ENCODE results near the gene JAML. TPM values are rescaled to one million over a fixed set of nuclear protein-coding genes. Genes with fewer than 3 reads are reported as not detected.

Gene JAML
- total and polyA plus RNA-seq, 9 of the 15 experiments (the other 6 are each of a cell fraction or from before 2014, with no cell fraction given) = 0.05 to 0.32 (median 0.22) TPM; not detected in 4

DNA sequence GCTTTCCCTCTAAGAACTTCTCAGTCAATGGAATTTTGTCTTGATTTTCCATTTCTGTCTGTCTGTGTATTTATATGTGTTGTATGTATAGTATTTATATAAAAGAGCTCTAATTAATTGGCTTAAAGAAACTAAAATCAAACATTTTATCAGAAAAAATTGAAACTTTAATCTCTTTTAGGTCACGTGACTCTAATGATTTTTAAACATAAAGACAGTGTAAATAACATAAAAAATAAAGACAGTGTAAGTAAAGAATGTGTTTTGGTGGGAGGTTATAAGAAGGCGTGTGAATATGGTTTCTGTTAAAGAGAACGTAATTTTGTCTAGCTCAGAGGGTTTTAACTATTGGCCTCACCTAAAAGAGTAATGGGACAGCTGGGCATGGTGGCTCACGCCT, 2.4 kb downstream of the JAML start:
- ATAC-seq (no peak), FAIRE-seq (no peak), DNase-seq (ENCODE audit: extremely low read depth in 1 of 4, low spot score in 3 of 4) (no peak)
- peaks cover 7 to 26% of the 10 kb centered on the region in 2 experiments; a peak in 4 of 5 replicates for H3K27me3 ChIP-seq (ENCODE audit: control insufficient read depth in 2 of 2, insufficient read depth in 2 of 2, low read length in 2 of 2)
- H3K9me3 ChIP-seq (replicated peaks; ENCODE audit: control insufficient read depth, insufficient read depth, low read depth, low read length) = no peaks in the 10 kb centered on the region
- no peak overlapping the region for H3K9ac ChIP-seq (ENCODE audit: insufficient read depth in 1 of 2, low read depth in 2 of 2, low read length in 2 of 2)
- H3K79me2 ChIP-seq (ENCODE audit: control insufficient read depth, insufficient read depth, low read length) = no peaks in the 10 kb centered on the region
- no peak overlapping the region for H3K4me2 ChIP-seq (ENCODE audit: insufficient read depth, low read length)
- BruUV-seq (replicated peaks) = no TSS peak
- H3K36me3 ChIP-seq (ENCODE audit: control insufficient read depth, insufficient read depth, low read length) = no peaks in the 10 kb centered on the region
- intact Hi-C loops (cut with micrococcal nuclease) (no loop called here), in situ Hi-C loops (cut with MboI) (no loop called here)
- TF ChIP-seq CCNT2 (IDR thresholded peaks at IDR 0.05; ENCODE audit: borderline replicate concordance, extremely low read depth, insufficient read length, low read depth, low read length) (no peak), SAP30 (IDR thresholded peaks at IDR 0.05; ENCODE audit: borderline replicate concordance, insufficient read depth, low read depth, low read length, poor library complexity, severe bottlenecking) (no peak), RAD51 (IDR thresholded peaks at IDR 0.05; ENCODE audit: borderline replicate concordance, low read depth) (peak; percentile 87), TOE1 (IDR thresholded peaks at IDR 0.05; ENCODE audit: borderline replicate concordance) (peak; percentile 84), TOE1 (CRISPR knock-in tag; IDR thresholded peaks at IDR 0.05; ENCODE audit: borderline replicate concordance, low read depth) (no peak), ZNF76 (CRISPR knock-in tag; IDR thresholded peaks at IDR 0.05; ENCODE audit: borderline replicate concordance) (no peak)
- TF ChIP-seq, protein P1, sequence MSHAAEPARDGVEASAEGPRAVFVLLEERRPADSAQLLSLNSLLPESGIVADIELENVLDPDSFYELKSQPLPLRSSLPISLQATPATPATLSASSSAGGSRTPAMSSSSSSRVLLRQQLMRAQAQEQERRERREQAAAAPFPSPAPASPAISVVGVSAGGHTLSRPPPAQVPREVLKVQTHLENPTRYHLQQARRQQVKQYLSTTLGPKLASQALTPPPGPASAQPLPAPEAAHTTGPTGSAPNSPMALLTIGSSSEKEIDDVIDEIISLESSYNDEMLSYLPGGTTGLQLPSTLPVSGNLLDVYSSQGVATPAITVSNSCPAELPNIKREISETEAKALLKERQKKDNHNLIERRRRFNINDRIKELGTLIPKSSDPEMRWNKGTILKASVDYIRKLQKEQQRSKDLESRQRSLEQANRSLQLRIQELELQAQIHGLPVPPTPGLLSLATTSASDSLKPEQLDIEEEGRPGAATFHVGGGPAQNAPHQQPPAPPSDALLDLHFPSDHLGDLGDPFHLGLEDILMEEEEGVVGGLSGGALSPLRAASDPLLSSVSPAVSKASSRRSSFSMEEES (CRISPR knock-in tag; IDR thresholded peaks at IDR 0.05) = peak; percentile 90
- no peaks in the 10 kb centered on the region for H4K20me1 ChIP-seq (replicated peaks; ENCODE audit: control insufficient read depth, insufficient read depth, low read length)
- WGBS (ENCODE audit: insufficient coverage, low coverage, missing lambda C conversion rate) = 9% methylated on average over 4 of the region's 4 CpGs
- H3K4me3 ChIP-seq = no peak overlapping the region
- H3K4me1 ChIP-seq (replicated peaks in 1 of 2; ENCODE audit: control insufficient read depth in 2 of 2, insufficient read depth in 2 of 2, low read length in 2 of 2) = no peaks in the 10 kb centered on the region
- CTCF ChIA-PET (ENCODE audit: low intra/inter-chr PET ratio) = interaction anchor here (0.6 kb wide), 1 partner anchor 25 kb away, joined by 3 read pairs; no protein-coding TSS in a partner anchor
- no peak overlapping the region for H2AFZ ChIP-seq (ENCODE audit: low read depth, low read length)
- no peak overlapping the region for H3K27ac ChIP-seq (ENCODE audit: extremely low read depth, low read depth, low read length)
- no peaks in the 10 kb centered on the region for H3K9me1 ChIP-seq (ENCODE audit: control insufficient read depth, insufficient read depth, low read length)
- POLR2A ChIA-PET = no interaction called here
